OCI-LY1 (cell line): ENCODE results near the gene DENND1A.

Experiments
- H2AFZ ChIP-seq: fragments of 200-600 bp; sonication (generic), shearing (Covaris generic); 2 replicates; pipeline ENCODE4 v1.6.0; 2014; ENCODE audit warnings: antibody characterized with exemption, mild to moderate bottlenecking, low read length
- H3F3A ChIP-seq: fragments of 200-600 bp; sonication (generic), shearing (Covaris generic); 2 replicates; pipeline ENCODE4 v1.6.0; 2014; ENCODE audit warnings: mild to moderate bottlenecking, antibody characterized with exemption, low read length, moderate library complexity; ENCODE audit not compliant: insufficient read depth
- H3K27ac ChIP-seq: fragments of 200-600 bp; sonication (generic); 2 replicates; pipeline ENCODE4 v1.5.1; 2014; ENCODE audit warnings: low read length, mixed run types, mild to moderate bottlenecking, low read depth; ENCODE audit not compliant: poor library complexity, severe bottlenecking
- H3K27me3 ChIP-seq: fragments of 200-600 bp; sonication (generic); 2 replicates; pipeline ENCODE4 v1.6.0; 2014; ENCODE audit warnings: antibody characterized with exemption, mild to moderate bottlenecking, low read length, moderate library complexity; ENCODE audit not compliant: insufficient read depth
- H3K36me3 ChIP-seq: fragments of 200-600 bp; sonication (generic); 2 replicates; pipeline ENCODE4 v1.6.1; 2014; ENCODE audit warnings: mild to moderate bottlenecking, antibody characterized with exemption, low read length, moderate library complexity, mixed read lengths; ENCODE audit not compliant: insufficient read depth
- H3K4me1 ChIP-seq: fragments of 200-600 bp; sonication (generic); 2 replicates; pipeline ENCODE4 v1.5.1; 2014; ENCODE audit warnings: mild to moderate bottlenecking, low read length, moderate library complexity; ENCODE audit not compliant: insufficient read depth, severe bottlenecking
- H3K4me2 ChIP-seq: fragments of 200-600 bp; sonication (generic), shearing (Covaris generic); 2 replicates; pipeline ENCODE4 v1.6.1; 2014; ENCODE audit warnings: low read length
- H3K4me3 ChIP-seq: fragments of 200-600 bp; sonication (generic); 2 replicates; pipeline ENCODE4 v1.5.1; 2014; ENCODE audit warnings: low read length, low read depth, mild to moderate bottlenecking, mixed read lengths; ENCODE audit not compliant: poor library complexity, severe bottlenecking
- H3K79me2 ChIP-seq: fragments of 200-600 bp; shearing (Covaris generic); 2 replicates; pipeline ENCODE4 v1.6.1; 2016; ENCODE audit warnings: mixed run types, low read length, mixed read lengths; ENCODE audit not compliant: insufficient read depth
- H3K9ac ChIP-seq: fragments of 200-600 bp; sonication (generic), shearing (Covaris generic); 2 replicates; pipeline ENCODE4 v1.6.1; 2014; ENCODE audit warnings: mild to moderate bottlenecking, low read length, mixed read lengths
- H3K9me2 ChIP-seq: fragments of 200-600 bp; sonication (generic), shearing (Covaris generic); 2 replicates; pipeline ENCODE4 v1.6.1; 2014; ENCODE audit warnings: low read depth, mild to moderate bottlenecking, low read length, mixed read lengths
- H3K9me3 ChIP-seq: fragments of 200-600 bp; shearing (Covaris generic); 2 replicates; pipeline ENCODE4 v1.6.1; 2014; ENCODE audit warnings: low read length, mixed read lengths
- H4K20me1 ChIP-seq: fragments of 200-600 bp; sonication (generic), shearing (Covaris generic); 2 replicates; pipeline ENCODE4 v1.6.0; 2016; ENCODE audit warnings: mild to moderate bottlenecking, low read length; ENCODE audit not compliant: insufficient read depth
- EZH2 ChIP-seq: fragments of 200-600 bp; sonication (generic), shearing (Covaris generic); IDR thresholded peaks from 2 replicates; pipeline ENCODE4 v1.8.0; 2017; ENCODE audit warnings: borderline replicate concordance, mixed run types, mild to moderate bottlenecking, antibody characterized with exemption, low read length, moderate library complexity, mixed read lengths
- TF ChIP-seq, protein P1 (sequence below): fragments of 200-600 bp; sonication (generic), shearing (Covaris generic); IDR thresholded peaks from 2 replicates; pipeline ENCODE4 v1.5.1; 2017; ENCODE audit warnings: mild to moderate bottlenecking, antibody characterized with exemption, low read length, moderate library complexity, mixed read lengths

Gene DENND1A

DNA sequence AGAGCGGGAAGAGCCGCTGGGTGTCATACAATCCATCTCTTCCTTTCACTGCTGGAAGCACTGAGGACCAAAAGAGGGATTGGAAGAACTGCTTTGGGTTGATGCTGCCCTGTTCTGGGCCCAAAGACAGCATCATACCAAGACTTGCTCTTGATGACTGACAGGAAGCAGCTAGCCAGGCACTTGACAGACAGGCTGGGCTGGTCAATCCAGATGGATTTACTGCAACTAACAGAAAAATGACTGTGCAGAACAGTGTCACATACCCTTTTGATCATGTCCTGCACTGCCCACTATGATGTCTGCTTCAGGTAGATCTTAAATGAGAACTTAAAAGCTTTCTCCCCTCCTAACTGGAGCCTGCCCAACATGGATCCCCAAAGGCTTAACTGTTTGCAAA lies 416.4 kb downstream of the DENND1A start:
- no peaks in the 10 kb centered on the region for H3K9me3 ChIP-seq
- H3F3A ChIP-seq: no peaks in the 10 kb centered on the region
- H3K27ac ChIP-seq: no peak overlapping the region
- H3K9ac ChIP-seq: no peak overlapping the region
- H3K4me3 ChIP-seq: no peak overlapping the region
- no peak for TF ChIP-seq EZH2
- TF ChIP-seq, protein P1, sequence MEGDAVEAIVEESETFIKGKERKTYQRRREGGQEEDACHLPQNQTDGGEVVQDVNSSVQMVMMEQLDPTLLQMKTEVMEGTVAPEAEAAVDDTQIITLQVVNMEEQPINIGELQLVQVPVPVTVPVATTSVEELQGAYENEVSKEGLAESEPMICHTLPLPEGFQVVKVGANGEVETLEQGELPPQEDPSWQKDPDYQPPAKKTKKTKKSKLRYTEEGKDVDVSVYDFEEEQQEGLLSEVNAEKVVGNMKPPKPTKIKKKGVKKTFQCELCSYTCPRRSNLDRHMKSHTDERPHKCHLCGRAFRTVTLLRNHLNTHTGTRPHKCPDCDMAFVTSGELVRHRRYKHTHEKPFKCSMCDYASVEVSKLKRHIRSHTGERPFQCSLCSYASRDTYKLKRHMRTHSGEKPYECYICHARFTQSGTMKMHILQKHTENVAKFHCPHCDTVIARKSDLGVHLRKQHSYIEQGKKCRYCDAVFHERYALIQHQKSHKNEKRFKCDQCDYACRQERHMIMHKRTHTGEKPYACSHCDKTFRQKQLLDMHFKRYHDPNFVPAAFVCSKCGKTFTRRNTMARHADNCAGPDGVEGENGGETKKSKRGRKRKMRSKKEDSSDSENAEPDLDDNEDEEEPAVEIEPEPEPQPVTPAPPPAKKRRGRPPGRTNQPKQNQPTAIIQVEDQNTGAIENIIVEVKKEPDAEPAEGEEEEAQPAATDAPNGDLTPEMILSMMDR: no peak
- no peak overlapping the region for H3K4me2 ChIP-seq
- no peaks in the 10 kb centered on the region for H3K79me2 ChIP-seq
- no peaks in the 10 kb centered on the region for H3K4me1 ChIP-seq
- H3K9me2 ChIP-seq: no peaks in the 10 kb centered on the region
- no peaks in the 10 kb centered on the region for H4K20me1 ChIP-seq
- H2AFZ ChIP-seq: no peak overlapping the region
- H3K36me3 ChIP-seq: no peaks in the 10 kb centered on the region
- H3K27me3 ChIP-seq: no peaks in the 10 kb centered on the region

DNA sequence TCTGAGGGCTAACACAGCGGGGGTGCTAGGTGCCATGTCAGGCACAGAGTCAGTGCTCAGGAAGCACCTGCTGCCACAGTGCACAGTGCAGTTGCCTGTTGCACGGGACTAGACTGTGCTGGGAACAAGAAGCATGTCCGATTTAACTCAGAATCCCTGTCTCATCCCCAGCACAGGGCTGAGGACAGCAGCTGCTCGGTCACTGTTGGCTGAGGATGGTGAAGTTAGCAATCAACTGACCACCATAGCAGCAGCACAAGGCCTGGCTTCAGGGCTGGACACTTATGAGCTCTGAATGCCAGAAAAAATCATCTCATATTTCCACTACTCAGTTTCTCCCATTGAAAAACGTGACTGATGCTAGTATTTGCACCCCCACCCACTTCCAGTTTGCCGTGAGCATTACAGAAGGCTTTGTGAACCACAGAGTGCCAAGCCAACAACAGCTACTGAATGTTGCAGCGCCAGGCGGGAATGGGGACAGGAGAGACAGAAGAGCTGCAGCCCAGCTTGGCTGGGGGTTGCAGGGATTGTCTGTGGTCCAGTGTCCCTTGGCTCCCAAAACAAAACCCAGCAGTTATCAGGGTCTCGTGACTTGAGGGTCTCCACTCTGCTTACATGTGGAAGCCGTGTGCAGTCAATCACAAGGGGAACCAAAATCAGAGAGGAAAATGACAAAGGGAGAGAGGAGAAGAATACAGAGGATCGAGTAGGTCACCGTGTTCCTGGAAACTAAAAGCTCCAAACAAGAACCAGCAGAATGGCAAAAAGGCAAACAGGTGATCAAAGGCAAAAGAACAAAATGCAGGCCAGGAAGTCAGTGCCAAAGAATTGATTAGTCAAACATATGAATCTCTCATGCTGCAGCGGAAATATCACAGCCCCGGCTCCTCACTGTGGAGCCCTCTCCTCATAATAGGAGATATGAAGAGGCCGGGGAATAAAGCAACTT lies 418.3 kb downstream of the DENND1A start:
- no peak overlapping the region for H3K9ac ChIP-seq
- H2AFZ ChIP-seq: no peak overlapping the region
- no peak overlapping the region for H3K4me3 ChIP-seq
- no peaks in the 10 kb centered on the region for H3F3A ChIP-seq
- H3K9me3 ChIP-seq: no peaks in the 10 kb centered on the region
- no peaks in the 10 kb centered on the region for H3K36me3 ChIP-seq
- H3K27ac ChIP-seq: no peak overlapping the region
- TF ChIP-seq, protein P1: no peak
- TF ChIP-seq EZH2: no peak
- H3K27me3 ChIP-seq: no peaks in the 10 kb centered on the region
- H3K9me2 ChIP-seq: no peaks in the 10 kb centered on the region
- H4K20me1 ChIP-seq: no peaks in the 10 kb centered on the region
- no peaks in the 10 kb centered on the region for H3K79me2 ChIP-seq
- no peak overlapping the region for H3K4me2 ChIP-seq
- no peaks in the 10 kb centered on the region for H3K4me1 ChIP-seq

- Histone ChIP-seq H3F3A (no peaks in the 10 kb centered on the region), H3K27ac (no peak overlapping the region), H4K20me1 (no peaks in the 10 kb centered on the region), H3K36me3 (no peaks in the 10 kb centered on the region), H3K9me3 (no peaks in the 10 kb centered on the region), H3K9ac (no peak overlapping the region), H3K4me2 (no peak overlapping the region), H2AFZ (no peak overlapping the region), H3K9me2 (no peaks in the 10 kb centered on the region), H3K4me3 (no peak overlapping the region), H3K27me3 (no peaks in the 10 kb centered on the region), H3K79me2 (no peaks in the 10 kb centered on the region), H3K4me1 (no peaks in the 10 kb centered on the region)
- no peak for TF ChIP-seq EZH2
- TF ChIP-seq, protein P1: no peak
These were observed 420.3 kb downstream of the DENND1A start for GRCh38 chr9:123509646-123510045.
